CD4-positive, alpha-beta T cell (primary cell): Measurements from ENCODE around the gene UNC13C. TPM values are rescaled to one million over a fixed set of nuclear protein-coding genes. Genes with fewer than 3 reads are reported as not detected.

ENCODE experiments used
- ATAC-seq: fragments of 200-7000 bp; cut with Tn5 transposase; one replicate; pipeline ENCODE4 v1.10.0; 2022; ENCODE audit warnings: mild to moderate bottlenecking; ENCODE audit not compliant: poor library complexity
- CTCF ChIA-PET: fragments of 350-600 bp; sonication (Branson Sonifier 250); formaldehyde crosslinking; loops from one replicate; lab custom pipeline; 2021; ENCODE audit warnings: antibody characterized with exemption, inconsistent platforms; lab: Charles Lee
- POLR2A ChIA-PET: fragments of 350-600 bp; sonication (Branson Sonifier 250); formaldehyde crosslinking; loops from one replicate; lab custom pipeline; 2021; ENCODE audit warnings: antibody characterized with exemption, inconsistent platforms; lab: Charles Lee
- DNase-seq, 14 experiments: peaks; one replicate each; pipeline ENCODE4 v3.0.0-alpha.2; 2013 to 2020; ENCODE audit warnings: mixed read lengths in 2 of 14
- H3K27ac ChIP-seq, 2 donors: one replicate each; pipeline versions ENCODE4 v1.5.1 to v1.7.0; 2013; ENCODE audit warnings: low read length in 2 of 2, low read depth in 1 of 2, mild to moderate bottlenecking in 1 of 2
- H3K27me3 ChIP-seq, 2 experiments: 1 replicate in 1 of 2; 2 replicates in 1 of 2; pipeline versions ENCODE4 v1.6.1 to v1.7.0; 2013; ENCODE audit warnings: low read length in 2 of 2, control low read depth in 1 of 2, mild to moderate bottlenecking in 1 of 2, moderate library complexity in 1 of 2; ENCODE audit not compliant: insufficient read depth in 2 of 2, control insufficient read depth in 1 of 2
- H3K36me3 ChIP-seq: one replicate; pipeline ENCODE4 v1.6.1; 2013; ENCODE audit warnings: low read length, control low read depth; ENCODE audit not compliant: insufficient read depth
- H3K4me1 ChIP-seq: one replicate; pipeline ENCODE4 v1.6.1; 2013; ENCODE audit warnings: low read length, control low read depth; ENCODE audit not compliant: insufficient read depth
- H3K4me3 ChIP-seq: one replicate; pipeline ENCODE4 v1.5.1; 2013; ENCODE audit warnings: mild to moderate bottlenecking, low read length, moderate library complexity
- H3K9me3 ChIP-seq, 2 experiments: 1 replicate in 1 of 2; 2 replicates in 1 of 2; pipeline versions ENCODE4 v1.6.1 to v1.7.0; 2013; ENCODE audit warnings: low read length in 2 of 2, mild to moderate bottlenecking in 2 of 2, control low read depth in 1 of 2, moderate library complexity in 1 of 2; ENCODE audit not compliant: control insufficient read depth in 1 of 2, insufficient read depth in 1 of 2
- H3K27ac Mint-ChIP-seq: one replicate; pipeline ENCODE4 v1.8.0; 2020; ENCODE audit warnings: mixed read lengths
- H3K27me3 Mint-ChIP-seq: one replicate; pipeline ENCODE4 v1.8.0; 2021; ENCODE audit warnings: mixed read lengths
- H3K36me3 Mint-ChIP-seq: one replicate; pipeline ENCODE4 v1.8.0; 2021; ENCODE audit warnings: low read depth, mixed read lengths
- H3K4me1 Mint-ChIP-seq: one replicate; pipeline ENCODE4 v1.8.0; 2021; ENCODE audit warnings: low read depth, mixed read lengths
- H3K4me3 Mint-ChIP-seq: one replicate; pipeline ENCODE4 v1.8.0; 2020; ENCODE audit warnings: mild to moderate bottlenecking, mixed read lengths
- H3K9me3 Mint-ChIP-seq: one replicate; pipeline ENCODE4 v1.8.0; 2020; ENCODE audit warnings: mixed read lengths
- CTCF ChIP-seq: fragments of 200-600 bp; IDR thresholded peaks from one replicate; pipeline ENCODE4 v1.8.0; 2022; ENCODE audit warnings: antibody characterized with exemption, mild to moderate bottlenecking
- intact Hi-C, 2 experiments: fragments of 100-400 bp; cut with DNase I in 1 of 2; cut with micrococcal nuclease in 1 of 2; formaldehyde crosslinking; loops; one replicate each; pipeline versions ENCODE4 v1.15.1 to v1.9.0; 2023 to 2025; cut with DNase I, micrococcal nuclease
- total RNA-seq, 174 experiments: library from RNA in 2 of 174; stranded (reverse) in 2 of 174; gene quantifications; one replicate each; pipeline ENCODE4 v1.2.3 and lab custom pipeline; 2021 to 2026

Gene UNC13C
- total RNA-seq, 2 experiments from 2014 or later: not detected

- Mint-ChIP-seq H3K36me3 (no peaks in the 10 kb centered on the region), H3K9me3 (no peaks in the 10 kb centered on the region), H3K4me1 (no peaks in the 10 kb centered on the region), H3K4me3 (no peak overlapping the region), H3K27me3 (no peaks in the 10 kb centered on the region), H3K27ac (no peak overlapping the region)
- POLR2A ChIA-PET: no interaction called here
- no peak for TF ChIP-seq CTCF
- intact Hi-C loops: no loop called here
- CTCF ChIA-PET: no interaction called here
- no peaks in the 10 kb centered on the region for H3K4me1 ChIP-seq
- no peaks in the 10 kb centered on the region for H3K27me3 ChIP-seq
- DNase-seq (no peak), ATAC-seq (no peak)
- no peak overlapping the region for H3K27ac ChIP-seq
- H3K36me3 ChIP-seq: no peaks in the 10 kb centered on the region
- no peaks in the 10 kb centered on the region for H3K9me3 ChIP-seq
- H3K4me3 ChIP-seq: no peak overlapping the region
These were observed 642.7 kb downstream of the UNC13C start for GRCh38 chr15:54620916-54621315.

- TF ChIP-seq CTCF: no peak
- H3K36me3 ChIP-seq: no peaks in the 10 kb centered on the region
- Mint-ChIP-seq H3K27me3 (no peaks in the 10 kb centered on the region), H3K4me3 (no peak overlapping the region), H3K4me1 (no peaks in the 10 kb centered on the region), H3K27ac (no peak overlapping the region), H3K9me3 (peaks cover 8% of the 10 kb centered on the region), H3K36me3 (no peaks in the 10 kb centered on the region)
- DNase-seq: no peak
- ChIA-PET CTCF (no interaction called here), POLR2A (no interaction called here)
- intact Hi-C loops: no loop called here
- H3K9me3 ChIP-seq: no peaks in the 10 kb centered on the region
- no peaks in the 10 kb centered on the region for H3K4me1 ChIP-seq
- H3K4me3 ChIP-seq: no peak overlapping the region
- ATAC-seq: no peak
- no peaks in the 10 kb centered on the region for H3K27me3 ChIP-seq
- no peak overlapping the region for H3K27ac ChIP-seq
These were observed 657.9 kb downstream of the UNC13C start for GRCh38 chr15:54636147-54636546.

GRCh38 chr15:54638666-54639065 lies 660.4 kb downstream of the UNC13C start:
- peaks cover 8% of the 10 kb centered on the region for H3K9me3 Mint-ChIP-seq
- no peak for DNase-seq
- H3K4me1 Mint-ChIP-seq: no peaks in the 10 kb centered on the region
- H3K27me3 Mint-ChIP-seq: no peaks in the 10 kb centered on the region
- Histone ChIP-seq H3K4me1 (no peaks in the 10 kb centered on the region), H3K4me3 (no peak overlapping the region), H3K27me3 (no peaks in the 10 kb centered on the region), H3K9me3 (no peaks in the 10 kb centered on the region), H3K36me3 (no peaks in the 10 kb centered on the region), H3K27ac (no peak overlapping the region)
- no peak overlapping the region for H3K4me3 Mint-ChIP-seq
- no peak for TF ChIP-seq CTCF
- intact Hi-C loops: no loop called here
- H3K27ac Mint-ChIP-seq: no peak overlapping the region
- ChIA-PET POLR2A (no interaction called here), CTCF (no interaction called here)
- no peak for ATAC-seq
- H3K36me3 Mint-ChIP-seq: no peaks in the 10 kb centered on the region
